GM18505 (cell line): ENCODE measurements around the gene CST1.
"Not testable (repeated sequence)": the region's sequence is repeated elsewhere in the genome, so short reads cannot be mapped to it uniquely, and the experiment has no call there.

Experiments used
- ATAC-seq: cut with Tn5 transposase; IDR thresholded peaks from one replicate; pipeline ENCODE4 v1.9.1; 2021; ENCODE audit not compliant: unreplicated experiment
- POLR2A ChIP-seq: IDR thresholded peaks from 4 replicates; pipeline ENCODE4 v1.6.1; 2011; ENCODE audit warnings: borderline replicate concordance; ENCODE audit not compliant: insufficient read depth, insufficient read length; ENCODE audit errors: extremely low read depth

The CST1 gene

DNA sequence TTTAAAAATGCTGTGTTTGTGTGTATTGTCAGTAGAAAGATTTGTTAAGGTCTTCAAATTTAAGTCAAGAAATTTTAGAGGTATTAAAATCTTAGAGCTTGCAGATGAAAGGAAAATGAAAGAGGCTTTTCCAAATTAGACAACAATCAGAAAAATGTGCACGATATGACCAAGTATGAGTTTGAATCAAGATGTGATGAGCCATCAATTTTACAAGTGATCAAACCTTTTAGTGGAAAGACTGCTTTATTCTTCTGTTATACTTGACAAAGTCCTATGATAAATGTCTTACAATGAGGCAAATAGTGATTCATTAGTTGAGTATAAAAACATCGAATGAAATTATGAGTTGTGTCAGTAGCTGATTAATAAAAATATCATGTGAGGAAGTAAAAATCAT is 19.6 kb upstream of the CST1 start:
- no peak for TF ChIP-seq POLR2A
- ATAC-seq, result no peak

DNA sequence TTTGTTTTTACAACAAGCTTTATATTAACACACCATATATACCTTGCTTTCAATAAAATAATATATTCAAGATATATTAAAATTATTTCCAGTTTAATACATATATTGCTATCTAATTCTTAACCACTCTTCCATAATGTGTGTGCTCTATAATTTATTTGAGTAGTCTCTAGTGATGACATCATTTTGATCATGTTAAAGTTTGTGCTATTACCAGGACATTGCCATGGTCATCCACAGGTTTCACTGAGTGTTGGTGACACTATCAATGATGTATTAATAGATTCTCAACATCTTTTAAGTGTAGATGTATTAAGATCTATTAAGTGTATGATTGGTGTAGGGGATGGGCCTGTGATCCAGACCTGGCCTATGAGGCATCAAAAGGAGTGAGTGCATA is 17.8 kb upstream of the CST1 start:
- not testable (repeated sequence) for ATAC-seq

DNA sequence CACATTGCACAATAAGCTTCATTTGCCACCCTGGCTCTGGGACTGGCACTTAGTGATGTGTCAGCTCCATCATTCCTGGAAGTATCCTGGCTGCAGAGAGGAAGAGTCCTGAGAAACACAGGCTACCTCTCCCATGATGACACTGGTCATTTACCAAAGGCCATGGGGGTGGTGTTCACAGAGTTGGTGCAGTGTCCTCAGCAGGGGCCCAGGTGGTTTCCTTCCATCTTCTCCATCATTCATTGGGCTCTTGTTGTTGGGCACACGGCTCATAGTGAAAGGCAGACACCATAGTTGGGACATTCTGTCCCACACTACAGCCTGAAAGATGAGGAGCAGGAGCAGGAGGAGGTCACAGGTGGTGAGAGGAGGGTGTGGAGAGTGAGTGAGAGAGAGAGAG is 15.8 kb upstream of the CST1 start:
- ATAC-seq, result no peak
- TF ChIP-seq POLR2A, result no peak

DNA sequence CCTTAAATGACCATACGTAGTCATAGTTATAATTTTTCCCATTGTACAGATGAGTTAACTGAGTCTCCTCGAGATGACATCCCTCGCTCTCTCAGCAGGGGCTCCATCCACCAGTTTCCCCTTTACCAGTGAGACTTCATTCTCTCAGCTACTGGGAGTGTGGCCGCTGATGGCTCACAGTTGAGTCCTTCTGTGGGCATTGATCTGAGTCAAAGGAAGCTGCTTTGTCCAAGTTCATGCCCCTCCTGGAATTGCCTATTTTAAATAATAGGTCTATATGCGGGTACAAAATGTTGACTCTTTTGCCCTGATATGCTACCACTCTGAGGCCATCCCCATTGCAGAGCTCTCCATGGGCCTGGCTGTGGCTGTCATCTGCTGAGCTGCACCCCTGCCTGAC is 14.8 kb upstream of the CST1 start:
- ATAC-seq, result no peak
- TF ChIP-seq POLR2A, result no peak

DNA sequence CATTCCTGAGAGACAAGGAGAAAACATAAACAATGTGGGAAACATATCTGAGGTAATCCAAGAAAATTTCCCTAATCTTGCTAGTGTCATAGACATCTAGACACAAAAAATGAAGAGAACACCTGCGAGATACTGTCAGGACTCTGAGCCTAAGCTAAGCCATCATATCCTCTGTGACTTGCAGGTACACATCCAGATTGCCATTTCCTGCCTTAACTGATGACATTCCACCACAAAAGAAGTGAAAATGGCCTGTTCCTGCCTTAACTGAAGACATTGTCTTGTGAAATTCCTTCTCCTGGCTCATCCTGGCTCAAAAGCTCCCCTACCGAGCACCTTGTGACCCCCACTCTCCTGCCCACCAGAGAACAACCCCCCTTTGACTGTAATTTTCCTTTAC is 13.9 kb upstream of the CST1 start:
- not testable (repeated sequence) for ATAC-seq

DNA sequence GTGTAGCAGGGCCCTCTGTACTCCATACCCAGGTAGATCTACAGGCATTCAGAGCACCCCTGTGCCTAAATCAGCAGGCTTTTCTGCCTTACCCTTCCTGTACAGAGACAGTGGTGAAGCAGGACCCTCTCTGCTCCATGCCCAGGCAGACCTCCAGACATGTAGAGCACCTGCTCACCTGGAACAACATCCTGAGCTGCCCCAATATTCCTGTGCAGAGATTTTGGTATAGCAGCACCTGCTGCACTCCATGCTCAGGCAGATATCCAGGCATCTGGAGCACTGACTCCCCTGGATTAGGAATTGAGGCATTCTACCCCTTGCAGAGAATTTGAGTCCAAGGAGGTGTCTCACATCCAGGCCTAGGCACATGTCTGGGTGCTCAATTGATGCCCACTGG is 12.6 kb upstream of the CST1 start:
- ATAC-seq, result no peak
- TF ChIP-seq POLR2A, result no peak

DNA sequence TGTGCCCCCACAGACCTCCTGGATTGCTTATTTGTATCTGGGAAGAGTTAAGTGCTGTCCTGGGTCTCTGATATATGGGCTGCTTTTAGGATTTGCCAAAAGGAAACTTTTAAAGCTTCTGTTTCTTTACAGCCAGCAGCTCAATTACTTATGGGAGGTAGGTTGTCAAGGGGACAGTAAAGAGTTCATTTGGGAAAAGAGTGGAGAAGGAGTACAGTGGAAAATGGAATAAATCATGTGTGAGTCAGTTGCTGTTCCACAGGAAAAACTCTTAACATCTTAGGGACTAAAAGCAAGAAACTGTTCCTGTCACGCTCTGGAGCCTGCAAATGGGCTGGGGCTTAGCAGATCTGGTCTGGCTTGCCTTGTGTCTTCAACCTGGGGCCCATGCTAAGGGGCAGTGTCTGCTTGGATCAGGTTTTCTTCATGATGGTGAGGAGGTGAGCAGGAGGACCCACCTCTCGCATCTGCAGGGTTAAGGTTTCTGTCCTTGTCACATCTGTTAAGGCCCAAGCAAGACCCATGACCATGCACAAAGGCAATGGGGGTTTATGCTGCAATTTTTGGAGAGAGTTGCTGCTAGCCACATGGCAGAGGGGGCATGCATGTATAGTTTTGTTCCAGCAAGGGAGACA is 8.7 kb upstream of the CST1 start:
- no peak for TF ChIP-seq POLR2A
- ATAC-seq, result no peak

DNA sequence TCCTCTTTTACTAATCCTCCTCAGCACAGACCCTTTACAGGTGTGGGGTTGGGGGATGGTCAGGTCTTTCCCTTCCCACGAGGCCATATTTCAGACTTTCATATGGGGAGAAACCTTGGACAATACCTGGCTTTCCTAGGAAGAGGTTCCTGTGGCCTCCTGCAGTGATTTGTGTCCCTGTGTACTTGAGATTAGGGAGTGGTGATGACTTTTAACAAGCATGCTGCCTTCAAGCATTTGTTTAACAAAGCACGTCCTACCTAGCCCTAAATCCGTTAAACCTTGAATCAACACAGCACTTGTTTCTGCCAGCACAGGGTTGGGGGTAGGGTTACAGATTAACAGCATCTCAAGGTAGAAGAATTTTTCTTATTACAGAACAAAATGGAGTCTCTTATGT is 6.1 kb upstream of the CST1 start:
- ATAC-seq, result not testable (repeated sequence)

DNA sequence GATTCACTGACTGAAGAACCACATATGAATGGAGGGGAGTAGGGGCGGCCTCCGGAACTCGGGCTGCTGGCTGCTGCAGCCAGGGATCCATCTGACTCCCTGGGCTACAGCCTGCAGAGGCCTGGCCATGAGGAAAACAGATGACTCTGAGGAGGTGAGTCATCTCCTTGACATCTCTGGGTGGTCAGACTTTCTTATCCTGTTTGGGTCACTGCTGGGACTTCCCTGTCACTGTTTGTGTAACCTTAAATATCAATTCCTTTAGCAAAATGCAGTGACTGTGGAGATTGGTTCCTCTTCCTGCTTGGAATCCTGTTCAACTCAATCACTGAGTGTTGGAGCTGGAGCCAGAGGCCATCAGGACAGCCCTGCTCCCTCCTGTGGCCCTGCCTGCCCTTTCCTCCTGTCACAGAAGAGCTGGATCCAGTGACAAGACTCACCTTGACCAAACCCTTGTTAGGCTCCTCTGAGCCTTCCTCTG is 4.4 kb upstream of the CST1 start:
- ATAC-seq, result not testable (repeated sequence)

DNA sequence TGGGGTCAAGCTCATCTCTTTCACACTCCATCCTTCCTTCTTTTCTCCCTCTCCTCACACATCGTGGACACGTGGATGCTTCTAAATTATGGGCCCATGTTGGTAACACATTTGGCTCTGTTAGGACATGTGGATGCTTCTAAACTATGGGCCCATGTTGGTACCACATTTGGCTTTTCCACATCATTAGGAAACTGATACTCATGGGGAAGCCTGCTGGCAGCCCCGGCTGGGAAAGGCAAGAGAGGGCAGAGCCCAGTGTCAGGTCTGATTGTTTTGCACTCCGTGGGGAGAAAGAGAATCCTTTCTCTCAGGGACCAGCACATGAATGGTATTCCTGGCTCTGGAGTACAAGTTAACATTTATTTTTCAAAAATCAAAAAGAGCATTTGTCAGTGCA is 4.0 kb upstream of the CST1 start:
- ATAC-seq, result no peak
- TF ChIP-seq POLR2A, result no peak

DNA sequence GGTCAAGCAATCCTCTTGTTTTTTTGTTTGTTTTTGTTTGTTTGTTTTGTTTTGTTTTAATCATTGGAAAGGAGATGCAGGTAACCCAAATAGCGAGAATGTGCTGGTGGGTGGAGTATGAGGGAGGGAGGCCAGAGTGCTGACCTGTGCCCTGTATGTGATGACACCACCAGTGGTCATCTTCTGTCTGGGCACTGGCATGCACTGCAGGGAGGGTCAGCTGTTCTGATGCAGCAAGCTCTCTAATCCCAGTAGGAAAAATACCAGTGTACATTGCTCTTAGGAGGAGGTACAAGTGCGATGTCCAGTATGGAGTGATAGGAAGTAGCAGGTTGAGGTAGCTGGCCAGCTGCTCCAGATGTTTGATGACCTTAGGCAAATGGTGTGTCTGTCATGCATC is 2.9 kb upstream of the CST1 start:
- ATAC-seq, result no peak
- no peak for TF ChIP-seq POLR2A

DNA sequence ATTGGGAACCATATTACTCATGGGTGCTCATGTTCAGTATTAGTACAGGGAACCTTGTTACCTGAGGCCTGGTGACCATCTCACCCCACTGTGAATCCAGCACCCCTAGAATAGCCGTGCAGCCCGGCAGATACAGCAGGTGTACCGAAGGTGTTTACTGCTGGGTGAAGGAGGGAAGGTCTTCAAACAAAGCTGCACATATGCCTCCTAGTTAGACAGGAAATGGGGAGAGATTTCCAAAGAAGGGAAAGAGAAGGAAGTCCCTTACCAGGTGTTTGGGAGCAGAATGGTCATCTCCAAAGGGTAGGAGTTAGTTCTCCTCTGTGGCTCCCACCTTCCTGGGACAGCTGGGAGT is 2.4 kb upstream of the CST1 start:
- no peak for ATAC-seq
- no peak for TF ChIP-seq POLR2A

DNA sequence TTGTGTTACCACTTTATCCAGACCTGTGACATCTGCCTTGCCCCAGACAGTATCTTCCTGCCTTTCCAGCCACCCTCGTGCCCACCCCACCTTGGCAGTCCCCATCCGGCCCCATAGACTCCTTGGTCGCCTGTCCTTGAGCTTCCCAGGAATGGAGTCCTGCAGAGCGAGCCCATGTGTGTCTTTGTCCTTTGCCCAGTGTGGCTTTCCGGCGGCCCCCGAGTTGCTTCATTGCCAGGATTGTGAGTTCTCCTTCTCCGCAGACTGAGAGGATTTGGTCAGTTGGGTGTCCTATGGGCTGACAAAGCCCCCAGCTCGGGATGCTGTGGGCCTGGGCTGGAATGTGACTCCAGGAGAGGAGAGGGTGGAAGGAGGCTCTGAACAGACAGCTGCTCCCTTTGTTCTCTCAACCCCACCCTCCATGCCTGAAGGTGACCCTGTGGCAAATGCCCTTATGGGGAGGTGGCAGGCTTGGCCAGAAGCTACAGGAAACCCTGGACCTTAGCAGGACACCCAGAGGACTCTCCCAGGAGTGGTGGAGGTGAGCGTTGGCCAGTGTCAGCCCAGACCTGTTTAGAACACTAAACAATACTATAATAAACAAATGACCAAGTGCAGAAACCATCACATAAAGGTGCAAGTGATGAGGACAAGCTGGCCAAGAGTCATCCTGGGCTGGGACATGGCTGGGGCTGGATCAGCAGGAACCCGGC is 1.9 kb upstream of the CST1 start:
- TF ChIP-seq POLR2A, result no peak
- no peak for ATAC-seq

DNA sequence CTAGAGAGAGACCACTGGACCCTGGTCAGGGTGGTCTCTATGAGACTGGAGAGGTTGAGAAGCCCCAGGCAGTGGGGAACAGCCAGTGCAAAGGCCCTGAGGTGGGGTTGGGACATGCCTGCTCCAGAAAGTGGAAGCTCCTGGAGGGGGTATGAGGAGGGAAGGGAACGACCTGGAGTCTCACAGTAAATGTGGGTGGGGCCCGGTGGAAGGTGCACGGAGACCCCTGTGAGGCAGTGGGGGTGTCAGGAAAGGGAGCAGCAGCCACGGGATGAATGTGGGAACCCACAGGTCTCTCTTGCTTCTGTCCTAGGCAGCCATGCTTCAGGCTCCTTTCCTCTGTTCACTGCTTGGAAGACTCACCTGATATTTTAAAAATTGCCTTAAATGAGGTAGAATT is 1.3 kb upstream of the CST1 start:
- no peak for ATAC-seq
- no peak for TF ChIP-seq POLR2A

DNA sequence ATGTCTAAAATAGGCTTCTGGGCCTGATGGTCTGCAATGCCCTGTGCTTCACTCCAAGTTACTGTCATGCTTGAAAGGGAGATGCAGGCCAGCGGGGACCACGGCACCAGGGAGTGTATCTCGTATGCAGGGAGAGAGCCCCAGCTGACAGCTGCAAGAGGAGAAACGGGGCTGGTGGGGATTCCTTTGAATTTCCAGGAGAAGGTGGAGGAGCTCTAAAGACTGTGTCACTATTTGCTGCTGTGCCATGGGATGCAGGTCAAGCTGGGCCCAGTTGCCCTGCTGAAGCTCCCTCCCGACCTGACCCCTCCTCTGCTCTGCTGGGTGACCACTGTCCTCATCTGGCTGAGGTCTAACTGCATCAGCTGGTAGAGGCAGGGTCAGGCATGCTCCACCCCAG is 989 bp downstream of the CST1 start:
- no peak for TF ChIP-seq POLR2A
- no peak for ATAC-seq

DNA sequence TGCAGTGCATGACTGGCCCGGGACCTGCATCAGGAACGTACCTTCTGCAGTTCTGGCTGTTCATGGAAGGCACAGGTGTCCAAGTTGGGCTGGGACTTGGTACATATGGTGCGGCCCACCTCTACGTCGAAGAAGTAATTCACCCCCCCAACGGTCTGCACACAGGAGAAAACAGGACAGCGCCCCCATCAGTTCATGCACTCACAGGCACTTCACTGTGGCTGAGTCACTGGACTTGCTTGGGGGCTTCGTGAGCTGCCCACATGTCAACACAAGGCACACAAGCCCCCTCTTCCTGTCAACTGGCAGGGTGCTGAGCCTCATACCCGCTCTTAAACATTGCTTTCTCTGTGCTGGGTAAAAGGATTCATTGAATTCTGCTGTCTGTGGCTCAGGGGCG is 1.8 kb downstream of the CST1 start:
- ATAC-seq, result not testable (repeated sequence)

DNA sequence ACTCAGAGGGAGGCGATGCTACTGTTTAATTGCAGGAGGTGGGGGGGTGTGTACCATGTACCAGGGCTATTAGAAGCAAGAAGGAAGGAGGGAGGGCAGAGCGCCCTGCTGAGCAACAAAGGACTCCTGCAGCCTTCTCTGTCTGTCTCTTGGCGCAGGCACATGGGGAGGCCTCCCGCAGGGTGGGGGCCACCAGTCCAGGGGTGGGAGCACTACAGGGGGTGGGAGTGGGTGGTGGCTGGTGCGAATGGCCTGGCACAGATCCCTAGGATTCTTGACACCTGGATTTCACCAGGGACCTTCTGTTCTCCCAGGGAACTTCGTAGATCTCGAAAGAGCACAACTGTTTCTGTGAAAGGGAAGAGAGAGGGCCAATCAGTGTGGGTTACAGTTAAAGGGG is 3.2 kb downstream of the CST1 start:
- not testable (repeated sequence) for ATAC-seq

DNA sequence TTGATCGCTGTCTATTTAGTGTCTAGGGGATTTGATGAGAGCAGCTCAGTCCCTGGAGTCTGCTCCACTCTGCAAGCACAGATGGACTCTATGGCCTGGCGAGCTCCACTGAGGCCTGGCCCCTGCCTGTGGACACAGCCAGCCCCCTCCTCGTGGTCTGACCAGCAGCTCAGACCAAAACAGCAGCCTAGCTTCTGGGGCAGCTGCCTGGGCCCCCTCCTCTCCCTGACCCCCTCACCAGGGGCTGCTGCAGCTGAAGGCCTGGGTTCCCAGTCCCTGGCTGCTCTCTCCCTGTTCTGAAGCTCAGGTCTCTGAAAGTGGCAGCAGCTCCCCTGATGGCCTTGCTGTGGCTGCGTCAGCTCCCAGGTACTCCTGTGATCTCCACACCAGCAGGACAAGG is 3.6 kb downstream of the CST1 start:
- not testable (repeated sequence) for ATAC-seq
